OCI-LY1 (cell line): ENCODE data around the gene KCNK7.

Source experiments
- H2AFZ ChIP-seq: fragments of 200-600 bp; sonication (generic), shearing (Covaris generic); 2 replicates; pipeline ENCODE4 v1.6.0; 2014; ENCODE audit warnings: antibody characterized with exemption, mild to moderate bottlenecking, low read length
- H3F3A ChIP-seq: fragments of 200-600 bp; sonication (generic), shearing (Covaris generic); 2 replicates; pipeline ENCODE4 v1.6.0; 2014; ENCODE audit warnings: mild to moderate bottlenecking, antibody characterized with exemption, low read length, moderate library complexity; ENCODE audit not compliant: insufficient read depth
- H3K27ac ChIP-seq: fragments of 200-600 bp; sonication (generic); 2 replicates; pipeline ENCODE4 v1.5.1; 2014; ENCODE audit warnings: low read length, mixed run types, mild to moderate bottlenecking, low read depth; ENCODE audit not compliant: poor library complexity, severe bottlenecking
- H3K27me3 ChIP-seq: fragments of 200-600 bp; sonication (generic); 2 replicates; pipeline ENCODE4 v1.6.0; 2014; ENCODE audit warnings: antibody characterized with exemption, mild to moderate bottlenecking, low read length, moderate library complexity; ENCODE audit not compliant: insufficient read depth
- H3K36me3 ChIP-seq: fragments of 200-600 bp; sonication (generic); 2 replicates; pipeline ENCODE4 v1.6.1; 2014; ENCODE audit warnings: mild to moderate bottlenecking, antibody characterized with exemption, low read length, moderate library complexity, mixed read lengths; ENCODE audit not compliant: insufficient read depth
- H3K4me1 ChIP-seq: fragments of 200-600 bp; sonication (generic); 2 replicates; pipeline ENCODE4 v1.5.1; 2014; ENCODE audit warnings: mild to moderate bottlenecking, low read length, moderate library complexity; ENCODE audit not compliant: insufficient read depth, severe bottlenecking
- H3K4me2 ChIP-seq: fragments of 200-600 bp; sonication (generic), shearing (Covaris generic); 2 replicates; pipeline ENCODE4 v1.6.1; 2014; ENCODE audit warnings: low read length
- H3K4me3 ChIP-seq: fragments of 200-600 bp; sonication (generic); 2 replicates; pipeline ENCODE4 v1.5.1; 2014; ENCODE audit warnings: low read length, low read depth, mild to moderate bottlenecking, mixed read lengths; ENCODE audit not compliant: poor library complexity, severe bottlenecking
- H3K79me2 ChIP-seq: fragments of 200-600 bp; shearing (Covaris generic); 2 replicates; pipeline ENCODE4 v1.6.1; 2016; ENCODE audit warnings: mixed run types, low read length, mixed read lengths; ENCODE audit not compliant: insufficient read depth
- H3K9ac ChIP-seq: fragments of 200-600 bp; sonication (generic), shearing (Covaris generic); 2 replicates; pipeline ENCODE4 v1.6.1; 2014; ENCODE audit warnings: mild to moderate bottlenecking, low read length, mixed read lengths
- H3K9me2 ChIP-seq: fragments of 200-600 bp; sonication (generic), shearing (Covaris generic); 2 replicates; pipeline ENCODE4 v1.6.1; 2014; ENCODE audit warnings: low read depth, mild to moderate bottlenecking, low read length, mixed read lengths
- H3K9me3 ChIP-seq: fragments of 200-600 bp; shearing (Covaris generic); 2 replicates; pipeline ENCODE4 v1.6.1; 2014; ENCODE audit warnings: low read length, mixed read lengths
- H4K20me1 ChIP-seq: fragments of 200-600 bp; sonication (generic), shearing (Covaris generic); 2 replicates; pipeline ENCODE4 v1.6.0; 2016; ENCODE audit warnings: mild to moderate bottlenecking, low read length; ENCODE audit not compliant: insufficient read depth
- EZH2 ChIP-seq: fragments of 200-600 bp; sonication (generic), shearing (Covaris generic); IDR thresholded peaks from 2 replicates; pipeline ENCODE4 v1.8.0; 2017; ENCODE audit warnings: borderline replicate concordance, mixed run types, mild to moderate bottlenecking, antibody characterized with exemption, low read length, moderate library complexity, mixed read lengths
- TF ChIP-seq, protein P1 (sequence below): fragments of 200-600 bp; sonication (generic), shearing (Covaris generic); IDR thresholded peaks from 2 replicates; pipeline ENCODE4 v1.5.1; 2017; ENCODE audit warnings: mild to moderate bottlenecking, antibody characterized with exemption, low read length, moderate library complexity, mixed read lengths

KCNK7 gene

DNA sequence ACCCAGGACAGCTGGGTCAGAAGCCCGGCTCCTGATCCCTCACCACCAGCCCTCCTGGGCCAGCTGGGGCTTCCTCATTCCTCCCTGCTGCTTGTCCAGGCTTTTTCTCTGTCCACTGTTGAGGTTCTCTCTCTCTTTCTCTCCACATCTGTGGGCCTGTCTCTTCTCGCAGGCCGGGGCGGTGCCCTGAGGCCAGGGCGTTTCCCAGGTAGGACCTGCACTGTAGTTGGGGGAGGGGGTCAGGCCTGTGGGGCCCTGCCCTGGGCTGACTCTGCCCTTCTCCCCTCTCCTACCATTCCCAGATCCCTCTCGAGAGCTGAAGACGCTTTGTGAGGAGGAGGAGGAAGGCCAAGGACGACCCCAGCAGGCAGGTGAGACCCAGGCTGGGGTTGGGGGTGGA, 14.8 kb downstream of the KCNK7 start:
- no peaks in the 10 kb centered on the region for H3K9me2 ChIP-seq
- H3K4me3 ChIP-seq, result no peak overlapping the region
- no peak overlapping the region for H3K4me2 ChIP-seq
- H3K9me3 ChIP-seq, result no peaks in the 10 kb centered on the region
- TF ChIP-seq, protein P1, sequence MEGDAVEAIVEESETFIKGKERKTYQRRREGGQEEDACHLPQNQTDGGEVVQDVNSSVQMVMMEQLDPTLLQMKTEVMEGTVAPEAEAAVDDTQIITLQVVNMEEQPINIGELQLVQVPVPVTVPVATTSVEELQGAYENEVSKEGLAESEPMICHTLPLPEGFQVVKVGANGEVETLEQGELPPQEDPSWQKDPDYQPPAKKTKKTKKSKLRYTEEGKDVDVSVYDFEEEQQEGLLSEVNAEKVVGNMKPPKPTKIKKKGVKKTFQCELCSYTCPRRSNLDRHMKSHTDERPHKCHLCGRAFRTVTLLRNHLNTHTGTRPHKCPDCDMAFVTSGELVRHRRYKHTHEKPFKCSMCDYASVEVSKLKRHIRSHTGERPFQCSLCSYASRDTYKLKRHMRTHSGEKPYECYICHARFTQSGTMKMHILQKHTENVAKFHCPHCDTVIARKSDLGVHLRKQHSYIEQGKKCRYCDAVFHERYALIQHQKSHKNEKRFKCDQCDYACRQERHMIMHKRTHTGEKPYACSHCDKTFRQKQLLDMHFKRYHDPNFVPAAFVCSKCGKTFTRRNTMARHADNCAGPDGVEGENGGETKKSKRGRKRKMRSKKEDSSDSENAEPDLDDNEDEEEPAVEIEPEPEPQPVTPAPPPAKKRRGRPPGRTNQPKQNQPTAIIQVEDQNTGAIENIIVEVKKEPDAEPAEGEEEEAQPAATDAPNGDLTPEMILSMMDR, result no peak
- TF ChIP-seq EZH2, result no peak
- no peak overlapping the region for H3K27ac ChIP-seq
- H3K36me3 ChIP-seq, result no peaks in the 10 kb centered on the region
- no peaks in the 10 kb centered on the region for H3K79me2 ChIP-seq
- H4K20me1 ChIP-seq, result no peaks in the 10 kb centered on the region
- H3K4me1 ChIP-seq, result peaks cover 6% of the 10 kb centered on the region
- no peaks in the 10 kb centered on the region for H3F3A ChIP-seq
- H3K9ac ChIP-seq, result no peak overlapping the region
- no peak overlapping the region for H2AFZ ChIP-seq
- H3K27me3 ChIP-seq, result peaks cover 5% of the 10 kb centered on the region

DNA sequence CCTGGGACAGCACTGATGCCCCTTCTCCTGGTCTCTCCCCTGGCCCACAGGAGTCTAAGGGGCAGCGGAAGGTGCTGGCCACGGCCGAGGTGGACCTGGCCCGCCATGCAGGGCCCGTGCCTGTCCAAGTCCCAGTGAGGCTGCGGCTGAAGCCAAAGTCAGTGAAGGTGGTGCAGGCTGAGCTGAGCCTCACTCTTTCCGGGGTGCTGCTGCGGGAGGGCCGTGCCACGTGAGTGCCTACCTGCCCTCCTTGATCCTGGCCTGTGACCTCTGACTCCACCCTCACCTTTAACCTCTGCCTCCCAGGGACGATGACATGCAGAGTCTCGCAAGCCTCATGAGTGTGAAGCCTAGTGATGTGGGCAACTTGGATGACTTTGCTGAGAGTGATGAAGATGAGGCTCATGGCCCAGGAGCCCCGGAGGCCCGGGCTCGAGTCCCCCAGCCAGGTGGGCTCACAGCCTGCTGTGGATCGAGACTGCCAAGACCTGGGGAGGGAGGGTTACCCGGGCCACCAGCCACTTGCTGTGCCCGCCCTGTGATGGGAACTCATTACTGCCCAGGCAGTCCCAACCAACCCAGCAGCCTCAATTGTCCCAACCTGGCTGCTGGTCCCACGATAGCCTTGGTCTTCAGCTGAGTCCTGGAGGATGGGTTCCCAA, 15.4 kb downstream of the KCNK7 start:
- no peak for TF ChIP-seq EZH2
- TF ChIP-seq, protein P1, result no peak
- Histone ChIP-seq H3F3A (no peaks in the 10 kb centered on the region; the same call in 1 of the 2 replicates), H3K4me2 (no peak overlapping the region), H3K9ac (no peak overlapping the region), H3K27ac (no peak overlapping the region), H2AFZ (no peak overlapping the region), H3K9me2 (no peaks in the 10 kb centered on the region), H3K9me3 (no peaks in the 10 kb centered on the region), H3K27me3 (peaks cover 5% of the 10 kb centered on the region), H3K36me3 (no peaks in the 10 kb centered on the region), H3K4me1 (peaks cover 12% of the 10 kb centered on the region), H3K4me3 (no peak overlapping the region), H3K79me2 (no peaks in the 10 kb centered on the region), H4K20me1 (no peaks in the 10 kb centered on the region)

DNA sequence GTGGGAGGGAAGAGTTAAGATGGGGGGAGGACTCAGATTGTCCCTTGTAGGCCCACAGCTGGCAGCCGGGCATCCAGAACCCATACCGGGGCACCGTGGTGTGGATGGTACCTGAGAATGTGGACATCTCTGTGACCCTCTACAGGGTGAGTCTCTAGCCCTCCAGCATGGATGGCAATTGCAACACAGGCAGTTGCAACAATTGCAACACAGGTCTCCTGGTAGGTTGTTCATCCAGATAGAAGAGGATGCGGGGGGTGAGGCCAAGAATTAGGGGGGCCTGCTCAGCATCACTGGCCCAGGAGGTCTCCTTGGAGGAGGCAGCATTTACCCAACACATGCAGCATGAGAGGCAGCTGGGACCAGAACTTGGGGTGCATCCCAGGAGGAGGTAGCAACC, 16.3 kb downstream of the KCNK7 start:
- no peaks in the 10 kb centered on the region for H3K36me3 ChIP-seq
- no peaks in the 10 kb centered on the region; the same call in 1 of the 2 replicates for H3F3A ChIP-seq
- H3K9ac ChIP-seq, result no peak overlapping the region
- no peak overlapping the region for H3K4me3 ChIP-seq
- peaks cover 20% of the 10 kb centered on the region for H3K4me1 ChIP-seq
- no peak overlapping the region for H3K27ac ChIP-seq
- H3K9me3 ChIP-seq, result no peaks in the 10 kb centered on the region
- no peaks in the 10 kb centered on the region for H3K79me2 ChIP-seq
- TF ChIP-seq, protein P1, result no peak
- TF ChIP-seq EZH2, result no peak
- no peaks in the 10 kb centered on the region for H3K9me2 ChIP-seq
- no peak overlapping the region for H3K4me2 ChIP-seq
- H2AFZ ChIP-seq, result no peak overlapping the region
- H4K20me1 ChIP-seq, result no peaks in the 10 kb centered on the region
- H3K27me3 ChIP-seq, result peaks cover 5% of the 10 kb centered on the region
